ENCODE results near the gene NDUFS3.
A peak's percentile ranks its signal among the peaks of the same experiment; 100 is the strongest.
"Not testable (repeated sequence)": the region's sequence is repeated elsewhere in the genome, so short reads cannot be mapped to it uniquely, and the experiment has no call there.

NDUFS3 gene

DNA sequence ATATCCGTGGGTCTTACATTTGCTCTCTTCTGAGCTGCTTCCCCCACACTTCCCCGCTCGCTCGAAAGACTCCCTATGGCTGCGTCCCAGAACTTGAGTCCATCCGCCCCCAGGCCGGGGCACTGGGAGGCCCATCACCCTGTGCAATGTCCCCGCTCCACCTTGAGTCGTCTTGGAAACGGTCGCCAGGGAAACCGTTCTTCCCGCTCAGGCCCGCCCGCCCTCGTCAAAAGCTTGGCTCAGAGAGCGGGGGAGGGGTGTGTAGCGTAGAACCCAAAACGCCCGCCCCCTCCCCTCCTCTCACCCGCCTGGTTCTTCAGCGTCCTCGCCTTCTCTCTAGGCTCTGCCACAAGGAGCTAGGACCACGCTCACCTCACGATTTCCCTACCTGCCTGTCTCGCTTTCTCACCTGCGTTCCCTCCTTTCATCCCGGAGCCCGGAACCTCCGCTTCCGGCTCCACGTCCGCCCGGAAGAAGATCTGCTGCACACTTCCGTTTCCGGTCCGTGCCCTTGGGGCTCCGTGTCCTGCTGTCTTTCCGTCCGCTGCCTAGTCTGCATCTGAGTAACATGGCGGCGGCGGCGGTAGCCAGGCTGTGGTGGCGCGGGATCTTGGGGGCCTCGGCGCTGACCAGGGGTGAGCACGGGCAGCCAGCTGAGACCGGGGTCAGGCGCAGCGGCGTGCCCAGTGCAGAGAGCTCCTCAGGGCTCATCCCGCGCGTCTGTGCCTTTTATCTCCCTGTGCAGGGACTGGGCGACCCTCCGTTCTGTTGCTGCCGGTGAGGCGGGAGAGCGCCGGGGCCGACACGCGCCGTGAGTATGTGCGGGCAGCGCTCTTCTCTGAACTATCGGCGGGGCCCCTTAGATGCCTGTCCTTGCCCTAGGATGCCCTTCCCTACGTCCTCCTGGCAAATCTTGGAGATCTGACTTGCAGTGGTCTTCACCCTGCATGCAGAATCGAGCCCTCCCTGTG, at the start of gene NDUFS3, which contains the start of gene KBTBD4:
NDUFS3 (plus strand) TSS at position 551 of the 971 bp plus-strand sequence; CDS start at position 569, 18 bp downstream.
KBTBD4 (minus strand) TSS at position 447 of the 971 bp plus-strand sequence; CDS start at position 428, 19 bp downstream.
- peak; percentile 93 for DNase-seq

- DNase-seq, result no peak
Measured at GRCh38 chr11:47529951-47530350, 48.9 kb upstream of the NDUFS3 start.

GRCh38 chr11:47530721-47531120, 48.2 kb upstream of the NDUFS3 start:
- DNase-seq, result not testable (repeated sequence)

DNA sequence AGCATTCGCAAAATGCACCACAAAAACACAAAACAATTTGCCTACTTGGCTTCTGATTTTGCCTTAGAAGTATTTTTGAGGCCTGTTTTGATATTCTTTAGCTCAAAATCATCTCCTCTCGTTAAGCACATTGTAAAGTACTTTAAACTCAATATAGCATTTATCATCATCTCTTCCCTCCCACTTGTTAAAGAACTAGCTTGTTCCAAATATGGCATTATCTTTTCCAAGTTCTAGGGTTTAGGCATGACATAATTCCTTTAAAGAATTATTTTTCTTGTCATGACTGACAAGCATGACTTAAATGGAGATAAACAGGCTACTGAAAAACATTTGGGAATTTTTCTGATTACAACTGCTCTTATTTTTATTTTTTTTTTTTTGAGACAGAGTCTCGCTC, 47.2 kb upstream of the NDUFS3 start:
- DNase-seq, result no peak

GRCh38 chr11:47532597-47533213, 46.2 kb upstream of the NDUFS3 start:
- DNase-seq, result no peak

- no peak for DNase-seq
Measured at GRCh38 chr11:47533690-47534151, 45.2 kb upstream of the NDUFS3 start.

DNA sequence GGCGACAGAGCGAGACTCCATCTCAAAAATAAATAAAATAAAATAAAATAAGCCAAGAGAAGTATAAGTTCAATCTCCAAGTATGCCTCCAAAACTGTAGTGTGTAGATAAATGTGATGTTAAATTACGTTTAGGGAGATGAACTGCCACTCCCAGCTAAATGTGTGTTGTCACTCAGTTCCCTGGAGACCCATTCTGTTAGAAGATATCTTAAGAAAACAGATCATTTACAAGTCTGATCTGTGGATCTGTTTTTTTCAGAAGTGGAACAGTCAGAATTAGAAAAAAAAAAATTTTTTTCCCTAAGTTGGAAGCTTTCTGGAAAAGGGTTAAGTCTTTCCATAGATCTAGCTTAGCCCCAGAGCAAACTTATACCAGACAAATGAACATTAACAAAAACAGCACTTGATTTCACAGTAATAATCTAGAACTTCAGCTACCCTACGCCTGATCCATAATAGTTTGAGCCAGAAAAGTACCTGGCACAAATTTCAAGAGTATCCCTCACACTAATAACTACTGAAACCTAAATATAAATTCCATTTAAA, 44.1 kb upstream of the NDUFS3 start:
- no peak for DNase-seq

DNA sequence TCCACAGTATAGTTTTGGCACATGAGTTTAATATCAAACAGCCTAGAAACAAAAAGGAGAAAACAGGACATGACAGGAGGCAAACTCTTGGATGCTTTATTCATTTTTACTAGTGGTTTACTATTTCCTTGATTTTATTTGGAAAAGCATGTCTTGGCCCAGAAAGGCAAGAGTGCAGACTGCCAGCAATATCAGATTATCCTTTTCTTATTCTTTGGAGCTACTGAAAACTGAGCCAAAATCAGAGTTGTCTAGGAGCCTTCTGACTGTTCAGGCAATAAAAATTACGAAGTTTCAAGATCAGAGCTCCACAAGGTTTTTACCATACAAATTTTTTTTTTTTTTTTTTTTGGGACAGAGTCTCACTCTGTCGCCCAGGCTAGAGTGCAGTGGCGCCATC, 42.0 kb upstream of the NDUFS3 start:
- DNase-seq, result no peak

GRCh38 chr11:47538741-47539565, 39.9 kb upstream of the NDUFS3 start:
- DNase-seq, result peak; percentile 71

GRCh38 chr11:47539681-47540039, 39.2 kb upstream of the NDUFS3 start:
- no peak for DNase-seq

DNA sequence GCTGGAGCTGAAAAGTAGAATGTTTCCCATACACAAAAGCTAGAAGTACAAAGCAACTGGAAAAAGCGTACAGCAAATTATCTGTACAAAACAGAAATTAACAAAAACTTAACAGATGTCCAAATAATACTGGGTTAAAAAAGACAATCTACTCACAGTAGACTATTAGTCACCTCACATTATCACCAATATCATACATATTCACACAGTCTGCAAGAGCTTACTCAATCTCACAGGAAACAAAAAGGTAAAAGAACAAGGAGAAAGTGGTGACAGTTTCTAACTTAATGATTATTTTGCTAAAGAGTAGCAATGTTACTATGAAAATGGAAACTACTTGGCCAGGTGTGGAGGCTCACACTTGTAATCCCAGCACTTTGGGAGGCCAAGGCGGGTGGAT, 37.8 kb upstream of the NDUFS3 start:
- DNase-seq, result no peak

DNA sequence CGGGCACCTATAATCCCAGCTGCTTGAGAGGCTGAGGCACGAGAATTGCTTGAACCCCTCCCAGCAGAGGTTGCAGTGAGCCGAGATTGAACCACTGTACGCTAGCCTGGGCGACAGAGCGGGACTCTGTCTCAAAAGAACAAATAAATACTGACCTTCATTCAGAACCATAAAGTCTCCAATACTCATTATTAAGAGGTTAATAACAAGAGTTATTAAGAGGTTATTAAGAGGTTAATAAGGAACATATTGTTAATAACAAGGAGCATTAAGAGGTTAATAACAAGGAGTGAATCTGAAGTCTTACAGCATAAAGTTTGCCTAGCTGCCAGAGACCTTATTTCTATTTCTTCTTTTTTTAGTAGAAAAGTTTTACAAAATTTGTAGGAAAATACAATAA, 33.6 kb upstream of the NDUFS3 start:
- DNase-seq, result no peak

- not testable (repeated sequence) for DNase-seq
Measured at GRCh38 chr11:47546274-47546673, 32.6 kb upstream of the NDUFS3 start.

DNA sequence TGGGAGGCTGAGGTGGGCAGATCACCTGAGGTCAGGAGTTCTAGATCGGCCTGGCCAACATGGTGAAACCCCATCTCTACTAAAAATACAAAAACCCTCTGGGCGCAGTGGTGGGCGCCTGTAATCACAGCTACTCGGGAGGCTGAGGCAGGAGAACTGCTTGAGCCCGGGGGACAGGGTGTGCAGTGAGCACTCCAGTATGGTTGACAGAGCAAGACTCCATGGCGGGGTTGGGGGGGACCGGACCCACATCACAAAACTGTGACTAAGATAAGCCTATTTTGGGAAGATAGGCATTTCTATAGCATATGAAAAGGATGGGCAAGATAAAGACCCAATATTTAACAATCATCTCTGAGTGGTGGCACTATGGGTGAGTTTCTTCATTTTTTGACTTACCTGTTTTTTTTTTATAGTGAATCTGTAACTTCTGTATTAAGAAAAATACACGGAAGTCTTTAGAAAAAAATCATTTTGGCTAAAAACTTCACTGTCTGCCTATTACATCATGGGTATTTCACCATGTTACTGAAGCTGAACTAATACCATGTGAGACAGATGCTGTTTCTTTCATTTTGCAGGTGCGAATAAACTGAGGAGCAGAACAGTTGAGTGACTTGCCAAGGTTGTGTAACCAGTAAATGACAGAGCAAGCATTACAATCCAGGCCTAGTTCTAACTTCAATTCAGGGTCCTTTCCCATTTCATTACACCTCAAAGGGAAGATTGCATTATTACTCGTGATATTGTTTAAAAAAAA, 28.4 kb upstream of the NDUFS3 start:
- DNase-seq, result no peak

GRCh38 chr11:47551086-47551485, 27.8 kb upstream of the NDUFS3 start:
- DNase-seq, result no peak

DNA sequence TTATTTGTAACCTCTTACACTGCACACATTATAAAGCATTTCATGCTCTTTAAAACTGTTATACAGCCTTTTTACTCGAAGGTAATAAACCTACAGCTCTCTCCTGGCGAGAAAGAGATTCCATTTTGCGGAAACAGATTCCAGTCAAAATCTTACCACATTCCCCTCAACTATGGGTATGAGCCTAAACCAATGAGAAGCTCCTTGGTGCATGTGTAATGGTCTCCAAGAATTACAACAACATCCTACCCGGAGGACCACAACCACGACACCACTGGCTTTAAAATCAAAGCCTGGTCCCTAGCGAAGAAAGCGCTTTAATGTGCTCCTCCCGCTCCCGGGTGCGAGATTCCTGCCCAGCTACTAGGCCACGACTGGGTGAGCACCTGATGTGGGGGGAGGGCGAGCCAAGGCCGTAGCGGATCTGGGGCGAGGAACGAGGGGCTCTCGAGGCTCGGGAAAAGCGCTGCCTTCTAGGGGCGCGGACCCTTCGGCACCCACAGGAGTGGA, 26.8 kb upstream of the NDUFS3 start:
- DNase-seq, result peak; percentile 60

- peak; percentile 90 for DNase-seq
Measured at GRCh38 chr11:47552566-47553405, 26.1 kb upstream of the NDUFS3 start, which contains the start of gene CELF1. Gene CELF1 (minus strand): TSS chr11:47553132. CDS start chr11:47499523, 53,609 bp downstream.

DNA sequence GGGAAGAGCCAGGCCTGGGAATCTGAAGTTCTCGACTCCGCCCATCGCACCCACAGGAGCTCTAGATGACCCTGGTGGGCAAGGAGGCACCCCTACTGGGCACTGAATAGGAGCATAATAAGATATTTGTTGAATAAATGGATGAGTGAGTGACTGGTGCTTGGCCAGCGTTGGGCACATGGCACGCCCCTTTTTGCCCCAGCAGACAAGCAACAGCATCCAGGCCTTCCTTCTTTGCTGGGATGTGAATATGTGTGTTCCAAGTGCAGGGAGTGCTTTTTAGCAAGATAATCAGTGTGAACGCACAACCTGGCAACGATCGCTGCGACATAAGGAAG, 25.5 kb upstream of the NDUFS3 start:
- no peak for DNase-seq

DNA sequence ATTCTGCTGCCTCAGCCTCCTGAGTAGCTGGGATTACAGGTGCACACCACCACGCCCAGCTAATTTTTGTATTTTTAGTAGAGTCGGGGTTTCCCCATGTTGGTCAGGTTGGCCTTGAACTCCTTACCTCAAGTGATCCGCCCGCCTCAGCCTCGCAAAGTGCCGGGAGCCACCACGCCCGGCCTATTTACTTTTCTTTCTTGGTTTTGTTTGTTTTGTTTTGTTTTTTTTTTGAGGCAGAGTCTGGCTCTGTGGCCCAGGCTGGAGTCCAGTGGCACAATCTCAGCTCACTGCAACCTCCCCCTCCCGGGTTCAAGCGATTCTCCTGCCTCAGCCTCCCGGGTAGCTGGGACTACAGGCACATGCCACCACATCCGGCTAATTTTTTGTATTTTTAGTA, 21.9 kb upstream of the NDUFS3 start:
- not testable (repeated sequence) for DNase-seq

DNA sequence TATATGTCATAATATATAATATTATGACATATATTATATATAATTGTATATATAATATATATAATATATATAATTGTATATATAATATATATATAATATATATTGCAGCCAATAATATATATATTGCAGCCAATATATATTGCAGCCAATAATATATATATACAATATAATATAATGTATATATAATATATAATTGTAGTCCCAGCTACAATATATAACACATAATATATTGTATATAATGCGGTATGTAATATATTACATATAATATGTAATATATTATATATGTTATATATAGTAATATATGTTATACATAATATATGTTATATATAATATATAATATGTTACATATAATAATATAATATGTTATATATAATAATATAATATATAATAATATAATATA, 20.2 kb upstream of the NDUFS3 start:
- DNase-seq, result no peak

DNA sequence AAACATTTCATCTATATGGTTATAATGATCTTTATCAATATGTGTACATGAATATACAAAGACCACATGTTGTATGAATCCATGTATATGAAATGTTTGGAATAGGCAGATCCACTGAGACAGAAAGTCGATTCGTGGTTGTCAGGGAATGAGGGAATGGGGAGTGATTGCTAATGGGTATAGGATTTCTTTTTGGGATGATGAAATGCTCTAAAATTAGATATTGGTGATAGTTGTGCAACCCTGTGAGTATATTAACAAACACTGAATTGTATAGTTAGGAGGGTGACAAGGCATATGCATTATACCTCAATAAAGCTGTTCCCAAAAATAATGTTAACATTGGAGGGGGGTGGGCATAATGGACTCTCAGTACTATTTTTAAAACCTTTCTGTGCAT, 18.4 kb upstream of the NDUFS3 start:
- no peak for DNase-seq
